ENCODE results near the gene C1QTNF5.

DNA sequence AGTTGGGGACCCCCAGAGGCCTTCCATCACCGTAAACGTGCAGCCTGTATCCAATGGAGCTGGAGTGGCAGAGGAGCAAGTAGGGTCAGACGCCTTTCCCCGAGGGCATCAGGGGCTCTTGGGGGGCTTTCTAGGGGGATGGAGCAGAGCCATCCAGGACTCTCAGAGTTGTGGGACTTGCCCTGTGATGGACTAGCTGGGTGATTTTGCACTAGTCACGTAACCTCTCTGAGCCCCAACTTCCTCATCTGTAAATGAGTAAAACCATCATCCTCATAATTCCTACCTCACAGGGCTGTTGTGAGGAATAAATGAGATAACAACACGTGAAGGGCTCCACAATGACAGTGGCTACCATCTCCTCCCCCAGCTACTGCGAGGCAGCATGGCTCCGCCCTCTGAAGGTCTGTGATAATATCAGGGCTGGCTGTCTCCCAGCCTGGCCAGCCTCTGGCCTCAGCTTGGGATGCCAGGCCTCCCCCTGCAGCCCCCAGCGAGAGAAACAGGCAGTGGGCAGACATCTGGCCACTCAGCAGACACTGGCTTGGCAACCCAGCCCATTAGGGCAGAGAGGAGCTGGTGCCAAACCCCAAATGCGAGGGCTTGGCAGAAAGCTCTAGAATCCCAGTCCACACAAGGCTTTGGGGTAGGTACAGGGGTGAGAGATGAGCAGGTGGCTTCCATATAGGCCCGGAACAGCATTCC, 34.1 kb upstream of the C1QTNF5 start:
- no peak for TF ChIP-seq BHLHE40 (IDR thresholded peaks at IDR 0.05; ENCODE audit: low read depth, low read length)
- TF ChIP-seq, protein P1, sequence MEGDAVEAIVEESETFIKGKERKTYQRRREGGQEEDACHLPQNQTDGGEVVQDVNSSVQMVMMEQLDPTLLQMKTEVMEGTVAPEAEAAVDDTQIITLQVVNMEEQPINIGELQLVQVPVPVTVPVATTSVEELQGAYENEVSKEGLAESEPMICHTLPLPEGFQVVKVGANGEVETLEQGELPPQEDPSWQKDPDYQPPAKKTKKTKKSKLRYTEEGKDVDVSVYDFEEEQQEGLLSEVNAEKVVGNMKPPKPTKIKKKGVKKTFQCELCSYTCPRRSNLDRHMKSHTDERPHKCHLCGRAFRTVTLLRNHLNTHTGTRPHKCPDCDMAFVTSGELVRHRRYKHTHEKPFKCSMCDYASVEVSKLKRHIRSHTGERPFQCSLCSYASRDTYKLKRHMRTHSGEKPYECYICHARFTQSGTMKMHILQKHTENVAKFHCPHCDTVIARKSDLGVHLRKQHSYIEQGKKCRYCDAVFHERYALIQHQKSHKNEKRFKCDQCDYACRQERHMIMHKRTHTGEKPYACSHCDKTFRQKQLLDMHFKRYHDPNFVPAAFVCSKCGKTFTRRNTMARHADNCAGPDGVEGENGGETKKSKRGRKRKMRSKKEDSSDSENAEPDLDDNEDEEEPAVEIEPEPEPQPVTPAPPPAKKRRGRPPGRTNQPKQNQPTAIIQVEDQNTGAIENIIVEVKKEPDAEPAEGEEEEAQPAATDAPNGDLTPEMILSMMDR (IDR thresholded peaks at IDR 0.05) = no peak
- TF ChIP-seq POLR2A (IDR thresholded peaks at IDR 0.05; ENCODE audit: low read length) = no peak
